ENCODE measurements around the gene NUTM2D. TPM values are rescaled to one million over a fixed set of nuclear protein-coding genes. Genes with fewer than 3 reads are reported as not detected.
"Not testable (repeated sequence)": the region's sequence is repeated elsewhere in the genome, so short reads cannot be mapped to it uniquely, and the experiment has no call there.

NUTM2D gene
- total RNA-seq, 2 experiments from 2014 or later: 0.74 to 1.1 TPM

- DNase-seq; H3K4me1 Mint-ChIP-seq (ENCODE audit: low read depth); H3K27ac Mint-ChIP-seq; POLR2A ChIA-PET; ATAC-seq; H3K36me3 Mint-ChIP-seq (ENCODE audit: low read depth); H3K4me3 Mint-ChIP-seq; H3K27me3 Mint-ChIP-seq; H3K9me3 Mint-ChIP-seq; CTCF ChIA-PET; intact Hi-C loops (cut with micrococcal nuclease): not testable (repeated sequence)
Measured at GRCh38 chr10:87383149-87383857, 25.8 kb downstream of the NUTM2D start.

GRCh38 chr10:87384283-87384682 is 26.7 kb downstream of the NUTM2D start:
- H3K27ac Mint-ChIP-seq; H3K9me3 Mint-ChIP-seq; H3K4me3 Mint-ChIP-seq; H3K4me1 Mint-ChIP-seq (ENCODE audit: low read depth); intact Hi-C loops (cut with micrococcal nuclease); CTCF ChIA-PET; POLR2A ChIA-PET; ATAC-seq; DNase-seq; H3K27me3 Mint-ChIP-seq; H3K36me3 Mint-ChIP-seq (ENCODE audit: low read depth): not testable (repeated sequence)

GRCh38 chr10:87385762-87386360 is 28.3 kb downstream of the NUTM2D start:
- H3K27ac Mint-ChIP-seq; CTCF ChIA-PET; H3K4me1 Mint-ChIP-seq (ENCODE audit: low read depth); H3K36me3 Mint-ChIP-seq (ENCODE audit: low read depth); intact Hi-C loops (cut with micrococcal nuclease); H3K9me3 Mint-ChIP-seq; H3K4me3 Mint-ChIP-seq; DNase-seq; POLR2A ChIA-PET; H3K27me3 Mint-ChIP-seq: not testable (repeated sequence)
- peak; percentile 77 for ATAC-seq

- ATAC-seq; H3K4me3 Mint-ChIP-seq; DNase-seq; H3K9me3 Mint-ChIP-seq; POLR2A ChIA-PET; H3K36me3 Mint-ChIP-seq (ENCODE audit: low read depth); intact Hi-C loops (cut with micrococcal nuclease); H3K4me1 Mint-ChIP-seq (ENCODE audit: low read depth); CTCF ChIA-PET; H3K27ac Mint-ChIP-seq; H3K27me3 Mint-ChIP-seq: not testable (repeated sequence)
Measured at GRCh38 chr10:87391360-87391759, 33.8 kb downstream of the NUTM2D start.

GRCh38 chr10:87396206-87396605 is 38.7 kb downstream of the NUTM2D start:
- H3K9me3 Mint-ChIP-seq; H3K27ac Mint-ChIP-seq; ATAC-seq; POLR2A ChIA-PET; H3K4me1 Mint-ChIP-seq (ENCODE audit: low read depth); H3K36me3 Mint-ChIP-seq (ENCODE audit: low read depth); H3K27me3 Mint-ChIP-seq; CTCF ChIA-PET; DNase-seq; H3K4me3 Mint-ChIP-seq; intact Hi-C loops (cut with micrococcal nuclease): not testable (repeated sequence)

GRCh38 chr10:87398436-87398835 is 40.9 kb downstream of the NUTM2D start:
- POLR2A ChIA-PET; CTCF ChIA-PET; H3K4me1 Mint-ChIP-seq (ENCODE audit: low read depth); H3K4me3 Mint-ChIP-seq; H3K9me3 Mint-ChIP-seq; H3K27ac Mint-ChIP-seq; ATAC-seq; H3K36me3 Mint-ChIP-seq (ENCODE audit: low read depth); intact Hi-C loops (cut with micrococcal nuclease); DNase-seq; H3K27me3 Mint-ChIP-seq: not testable (repeated sequence)

- H3K27ac Mint-ChIP-seq; H3K4me1 Mint-ChIP-seq (ENCODE audit: low read depth); intact Hi-C loops (cut with micrococcal nuclease); POLR2A ChIA-PET; ATAC-seq; H3K36me3 Mint-ChIP-seq (ENCODE audit: low read depth); CTCF ChIA-PET; H3K9me3 Mint-ChIP-seq: not testable (repeated sequence)
- DNase-seq: peak; percentile 20
- Mint-ChIP-seq H3K4me3 (peak overlapping the region; percentile 43), H3K27me3 (peaks cover 16% of the 10 kb centered on the region)
Measured at GRCh38 chr10:87407516-87408467, 50.2 kb downstream of the NUTM2D start.

GRCh38 chr10:87413921-87414320 is 56.4 kb downstream of the NUTM2D start:
- ATAC-seq; DNase-seq; CTCF ChIA-PET; POLR2A ChIA-PET; H3K4me1 Mint-ChIP-seq (ENCODE audit: low read depth); H3K27ac Mint-ChIP-seq; H3K36me3 Mint-ChIP-seq (ENCODE audit: low read depth); intact Hi-C loops (cut with micrococcal nuclease); H3K9me3 Mint-ChIP-seq; H3K4me3 Mint-ChIP-seq: not testable (repeated sequence)
- peaks cover 17% of the 10 kb centered on the region for H3K27me3 Mint-ChIP-seq

Other genes starting within 250 kb of the NUTM2D start
- gene NUTM2A, start 132.3 kb upstream of the NUTM2D start, total RNA-seq: under 1 TPM; 0.22 to 0.54 TPM
- 1 to 10 TPM; 6.0 to 7.1 TPM for gene MINPP1, start 147.1 kb downstream of the NUTM2D start, total RNA-seq

Data from activated CD8-positive, alpha-beta T cell treated with anti-CD3 and anti-CD28 coated beads for 36 hours (primary cell).